ENCODE results near the gene MAP3K10. TPM values are rescaled to one million over a fixed set of nuclear protein-coding genes. Genes with fewer than 3 reads are reported as not detected.

The MAP3K10 gene
- 5.0 and 7.6 TPM in 2 replicates for total RNA-seq

GRCh38 chr19:40190891-40191835, at the start of gene MAP3K10:
MAP3K10 (plus strand) TSS chr19:40191426; CDS start chr19:40192032, 606 bp downstream.

GRCh38 chr19:40217934-40218890, 27.0 kb downstream of the MAP3K10 start, which contains the start of gene TTC9B:
TTC9B (minus strand) TSS chr19:40218384; CDS start chr19:40218381, 3 bp downstream.

Other genes with a start within 250 kb of the MAP3K10 start
- gene PSMC4, start 220.3 kb upstream of the MAP3K10 start, total RNA-seq: 90.0 and 92.2 TPM in 2 replicates
- 6.0 and 11.2 TPM in 2 replicates for gene ZNF546, start 194.4 kb upstream of the MAP3K10 start, total RNA-seq
- gene ZNF780B, start 135.2 kb upstream of the MAP3K10 start, total RNA-seq: 13.7 and 15.4 TPM in 2 replicates
- gene ZNF780A, start 100.5 kb upstream of the MAP3K10 start, total RNA-seq: 13.4 and 15.3 TPM in 2 replicates
- gene TTC9B, start 27.0 kb downstream of the MAP3K10 start, total RNA-seq: not detected in 2 replicates
- gene CCNP, start 35.3 kb downstream of the MAP3K10 start, total RNA-seq: 0.14 and 0.28 TPM in 2 replicates
- gene AKT2, start 93.9 kb downstream of the MAP3K10 start, total RNA-seq: 63.0 and 79.1 TPM in 2 replicates
- gene C19orf47, start 157.0 kb downstream of the MAP3K10 start, total RNA-seq: 3.6 and 4.8 TPM in 2 replicates
- gene PLD3, start 157.3 kb downstream of the MAP3K10 start, total RNA-seq: 147 and 199 TPM in 2 replicates
- gene HIPK4, start 198.8 kb downstream of the MAP3K10 start, total RNA-seq: 0.14 and 0.18 TPM in 2 replicates
- 1.3 and 1.6 TPM in 2 replicates for gene PRX, start 222.0 kb downstream of the MAP3K10 start, total RNA-seq
- 11.1 and 19.3 TPM in 2 replicates for gene SERTAD1, start 234.6 kb downstream of the MAP3K10 start, total RNA-seq